WERI-Rb-1 (cell line): Measurements from ENCODE around the gene GADD45B.

Experiments
- DNase-seq: peaks from one replicate; pipeline ENCODE4 v3.0.0-alpha.2; 2020
- H3K27ac ChIP-seq: fragments of 250-450 bp; sonication (Bioruptor Pico); 2 replicates; pipeline ENCODE4 v1.5.1; 2020; ENCODE audit warnings: mild to moderate bottlenecking, moderate library complexity
- H3K27me3 ChIP-seq: fragments of 250-450 bp; sonication (Bioruptor Pico); 2 replicates; pipeline ENCODE4 v1.5.1; 2021; ENCODE audit warnings: mild to moderate bottlenecking, low read depth, moderate library complexity; ENCODE audit not compliant: insufficient read depth, severe bottlenecking
- H3K36me3 ChIP-seq: fragments of 250-450 bp; sonication (Bioruptor Pico); 2 replicates; pipeline ENCODE4 v1.5.1; 2020; ENCODE audit warnings: mild to moderate bottlenecking, moderate library complexity
- H3K4me3 ChIP-seq: 2 replicates; pipeline ENCODE4 v1.5.1; 2011; ENCODE audit warnings: low read depth, mild to moderate bottlenecking, control low read depth, low read length
- H3K9me3 ChIP-seq: fragments of 250-450 bp; sonication (Bioruptor Pico); 2 replicates; pipeline ENCODE4 v1.5.1; 2021; ENCODE audit warnings: mild to moderate bottlenecking, moderate library complexity; ENCODE audit not compliant: severe bottlenecking
- CTCF ChIP-seq: IDR thresholded peaks from 2 replicates; pipeline ENCODE4 v1.5.1; 2011; ENCODE audit warnings: low read depth, mild to moderate bottlenecking, control low read depth, inconsistent platforms, low read length

Gene GADD45B

DNA sequence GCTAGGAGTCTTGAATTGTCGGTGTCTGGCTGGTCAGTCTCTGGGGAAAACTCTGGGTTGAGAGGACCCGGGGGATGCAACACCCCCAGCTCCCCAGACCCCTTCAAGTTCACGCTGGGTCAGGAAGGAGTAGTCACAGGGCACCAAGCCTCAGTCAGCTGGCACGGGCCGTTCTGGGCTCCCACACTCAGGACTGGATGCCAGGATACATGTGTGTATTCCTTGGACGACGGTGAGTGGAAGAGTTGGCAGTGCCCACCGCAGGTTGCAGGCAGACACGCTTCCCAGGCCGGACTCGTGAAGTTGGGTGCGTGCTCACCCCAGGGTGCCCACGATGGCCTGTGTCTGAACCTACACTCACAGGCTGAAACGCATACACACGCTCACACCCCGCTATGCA is 5.5 kb downstream of the GADD45B start:
- TF ChIP-seq CTCF, result no peak
- Histone ChIP-seq H3K27me3 (no peaks in the 10 kb centered on the region), H3K9me3 (no peaks in the 10 kb centered on the region), H3K4me3 (no peak overlapping the region), H3K36me3 (no peaks in the 10 kb centered on the region), H3K27ac (no peak overlapping the region)
- no peak for DNase-seq

- no peak for TF ChIP-seq CTCF
- H3K27ac ChIP-seq, result no peak overlapping the region
- H3K27me3 ChIP-seq, result no peaks in the 10 kb centered on the region
- no peaks in the 10 kb centered on the region for H3K36me3 ChIP-seq
- DNase-seq, result no peak
- H3K4me3 ChIP-seq, result no peak overlapping the region
- no peaks in the 10 kb centered on the region for H3K9me3 ChIP-seq
Observed at GRCh38 chr19:2482354-2483038, 6.6 kb downstream of the GADD45B start.

- DNase-seq, result no peak
- TF ChIP-seq CTCF, result no peak
- peaks cover 5% of the 10 kb centered on the region for H3K27me3 ChIP-seq
Observed at GRCh38 chr19:2483084-2483483, 7.2 kb downstream of the GADD45B start.

GRCh38 chr19:2483484-2484151 is 7.7 kb downstream of the GADD45B start:
- H3K36me3 ChIP-seq, result no peaks in the 10 kb centered on the region
- no peak overlapping the region for H3K27ac ChIP-seq
- H3K9me3 ChIP-seq, result no peaks in the 10 kb centered on the region
- H3K4me3 ChIP-seq, result no peak overlapping the region
- peaks cover 11% of the 10 kb centered on the region for H3K27me3 ChIP-seq
- no peak for DNase-seq
- TF ChIP-seq CTCF, result no peak

More at GRCh38 chr19:2483084-2483483, 7.2 kb downstream of the GADD45B start:
- H3K27ac ChIP-seq, result no peak overlapping the region
- H3K9me3 ChIP-seq, result no peaks in the 10 kb centered on the region
- no peak overlapping the region for H3K4me3 ChIP-seq
- H3K36me3 ChIP-seq, result no peaks in the 10 kb centered on the region

DNA sequence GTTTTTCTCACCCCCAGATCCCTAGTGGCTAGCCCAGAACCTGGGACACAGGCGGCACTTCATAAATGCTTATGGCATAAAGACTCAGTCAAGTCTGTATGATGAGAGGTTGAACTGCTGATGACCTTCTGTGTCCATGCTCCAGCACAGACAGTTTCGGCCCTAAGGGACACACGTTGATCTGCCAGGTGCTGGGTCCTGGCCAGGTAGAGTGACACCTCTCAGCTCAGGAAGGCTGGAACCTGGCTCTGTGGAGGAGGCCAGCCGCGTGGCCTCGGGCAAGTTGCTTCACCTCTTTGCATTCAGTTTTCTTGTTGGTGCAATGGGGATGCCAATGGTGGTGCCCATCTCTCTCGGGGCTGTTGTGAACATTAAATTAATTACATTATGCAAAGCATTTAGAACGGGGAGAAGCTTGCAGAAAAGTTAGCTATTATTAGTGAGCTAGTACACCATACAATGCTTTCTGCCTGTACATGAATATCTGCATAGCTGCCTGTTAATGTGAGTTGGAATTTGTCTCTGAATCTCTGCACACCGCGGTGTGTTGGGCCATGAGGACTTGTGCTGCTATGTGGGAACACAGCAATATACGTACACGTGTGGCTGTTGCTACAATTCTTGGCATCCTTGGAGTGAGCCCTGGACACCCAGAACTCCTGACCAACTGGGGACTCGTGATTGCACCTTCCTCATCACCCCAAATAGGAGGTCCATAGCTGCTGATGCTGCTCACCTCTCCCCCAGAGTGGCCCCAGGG is 8.4 kb downstream of the GADD45B start:
- TF ChIP-seq CTCF, result no peak
- H3K4me3 ChIP-seq, result no peak overlapping the region
- H3K36me3 ChIP-seq, result no peaks in the 10 kb centered on the region
- H3K27me3 ChIP-seq, result peaks cover 18% of the 10 kb centered on the region
- H3K9me3 ChIP-seq, result no peaks in the 10 kb centered on the region
- no peak for DNase-seq
- H3K27ac ChIP-seq, result no peak overlapping the region
